ENCODE results near the gene ZNF546.

The ZNF546 gene

DNA sequence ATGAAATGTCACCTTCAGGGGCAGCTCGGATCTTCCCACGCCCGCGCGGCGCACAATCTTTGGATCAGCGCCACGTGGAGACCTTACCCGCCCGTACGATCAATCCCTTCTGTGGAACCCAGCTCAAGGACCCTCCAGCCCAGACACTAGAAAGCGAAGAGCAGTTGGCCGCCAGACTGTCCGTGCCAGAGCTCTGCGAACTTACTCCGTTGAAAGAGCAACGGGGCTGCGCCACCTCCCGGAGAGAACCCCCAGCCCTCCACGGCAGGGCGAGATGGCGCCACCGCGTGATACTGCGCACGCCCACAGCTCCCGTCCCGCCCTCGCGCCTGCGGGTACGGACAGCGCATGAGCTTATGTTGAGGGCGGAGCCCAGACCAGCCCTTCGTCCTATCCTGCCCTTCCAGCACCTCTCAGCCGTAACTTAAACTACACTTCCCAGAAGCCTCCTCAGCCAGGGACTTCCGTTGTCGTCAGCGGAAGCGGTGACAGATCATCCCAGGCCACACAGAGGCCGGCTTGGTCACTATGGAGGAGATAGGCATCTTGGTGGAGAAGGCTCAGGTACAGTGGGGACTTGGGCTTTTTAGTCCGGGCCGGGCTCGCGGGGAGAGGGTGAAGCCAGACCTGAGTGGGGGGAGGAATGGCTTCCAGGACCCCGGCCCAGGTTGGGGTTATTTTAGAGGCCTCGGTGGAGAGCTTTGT is 26.0 kb upstream of the ZNF546 start, which contains the start of gene PSMC4:
PSMC4 (plus strand) TSS at position 491 of the 705 bp plus-strand sequence; CDS start at position 529, 38 bp downstream.
- DNase-seq (ENCODE audit: low read depth), result peak; percentile 98
- TF ChIP-seq, protein P1, sequence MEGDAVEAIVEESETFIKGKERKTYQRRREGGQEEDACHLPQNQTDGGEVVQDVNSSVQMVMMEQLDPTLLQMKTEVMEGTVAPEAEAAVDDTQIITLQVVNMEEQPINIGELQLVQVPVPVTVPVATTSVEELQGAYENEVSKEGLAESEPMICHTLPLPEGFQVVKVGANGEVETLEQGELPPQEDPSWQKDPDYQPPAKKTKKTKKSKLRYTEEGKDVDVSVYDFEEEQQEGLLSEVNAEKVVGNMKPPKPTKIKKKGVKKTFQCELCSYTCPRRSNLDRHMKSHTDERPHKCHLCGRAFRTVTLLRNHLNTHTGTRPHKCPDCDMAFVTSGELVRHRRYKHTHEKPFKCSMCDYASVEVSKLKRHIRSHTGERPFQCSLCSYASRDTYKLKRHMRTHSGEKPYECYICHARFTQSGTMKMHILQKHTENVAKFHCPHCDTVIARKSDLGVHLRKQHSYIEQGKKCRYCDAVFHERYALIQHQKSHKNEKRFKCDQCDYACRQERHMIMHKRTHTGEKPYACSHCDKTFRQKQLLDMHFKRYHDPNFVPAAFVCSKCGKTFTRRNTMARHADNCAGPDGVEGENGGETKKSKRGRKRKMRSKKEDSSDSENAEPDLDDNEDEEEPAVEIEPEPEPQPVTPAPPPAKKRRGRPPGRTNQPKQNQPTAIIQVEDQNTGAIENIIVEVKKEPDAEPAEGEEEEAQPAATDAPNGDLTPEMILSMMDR (conservative IDR thresholded peaks at IDR 0.05; ENCODE audit: low read depth, low read length), result peak; percentile 73
- peak within 1 kb of the TSS; percentile 97 for H3K4me3 ChIP-seq (ENCODE audit: low read length)

DNA sequence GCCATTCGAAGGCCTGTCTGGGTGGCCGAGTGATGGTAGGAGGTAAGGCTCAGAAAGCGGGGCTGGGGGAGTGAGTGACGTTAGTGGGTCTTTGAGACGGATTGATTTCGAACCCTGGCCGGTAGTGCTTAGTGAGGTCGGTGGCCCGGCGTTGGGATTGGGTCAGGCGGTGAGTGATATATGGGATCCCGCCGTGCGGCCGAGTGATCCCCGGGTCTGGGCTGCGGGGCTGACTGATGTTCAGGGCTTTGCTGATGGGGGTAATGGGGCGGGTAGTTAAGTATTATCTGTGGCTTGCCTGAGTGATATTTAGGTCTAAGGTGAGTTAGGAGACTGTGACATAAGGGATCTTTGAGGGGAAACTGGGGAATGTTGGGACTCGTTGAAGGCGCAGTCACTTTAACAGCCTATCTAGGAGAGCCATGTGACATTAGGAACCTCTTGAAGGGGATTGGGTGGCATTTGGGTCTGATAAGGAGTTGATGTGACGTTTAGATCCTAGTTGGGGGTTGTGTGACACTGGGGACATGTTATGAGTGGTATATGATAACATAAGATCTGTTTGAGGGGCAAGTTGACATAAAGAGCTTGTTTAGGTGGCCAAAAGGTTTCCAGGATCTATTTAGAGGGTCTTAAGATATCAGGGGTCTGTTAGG is 25.4 kb upstream of the ZNF546 start:
- TF ChIP-seq, protein P1 (conservative IDR thresholded peaks at IDR 0.05; ENCODE audit: low read depth, low read length), result no peak
- no peak for DNase-seq (ENCODE audit: low read depth)
- H3K4me3 ChIP-seq (ENCODE audit: low read length), result peak overlapping the region; percentile 97

DNA sequence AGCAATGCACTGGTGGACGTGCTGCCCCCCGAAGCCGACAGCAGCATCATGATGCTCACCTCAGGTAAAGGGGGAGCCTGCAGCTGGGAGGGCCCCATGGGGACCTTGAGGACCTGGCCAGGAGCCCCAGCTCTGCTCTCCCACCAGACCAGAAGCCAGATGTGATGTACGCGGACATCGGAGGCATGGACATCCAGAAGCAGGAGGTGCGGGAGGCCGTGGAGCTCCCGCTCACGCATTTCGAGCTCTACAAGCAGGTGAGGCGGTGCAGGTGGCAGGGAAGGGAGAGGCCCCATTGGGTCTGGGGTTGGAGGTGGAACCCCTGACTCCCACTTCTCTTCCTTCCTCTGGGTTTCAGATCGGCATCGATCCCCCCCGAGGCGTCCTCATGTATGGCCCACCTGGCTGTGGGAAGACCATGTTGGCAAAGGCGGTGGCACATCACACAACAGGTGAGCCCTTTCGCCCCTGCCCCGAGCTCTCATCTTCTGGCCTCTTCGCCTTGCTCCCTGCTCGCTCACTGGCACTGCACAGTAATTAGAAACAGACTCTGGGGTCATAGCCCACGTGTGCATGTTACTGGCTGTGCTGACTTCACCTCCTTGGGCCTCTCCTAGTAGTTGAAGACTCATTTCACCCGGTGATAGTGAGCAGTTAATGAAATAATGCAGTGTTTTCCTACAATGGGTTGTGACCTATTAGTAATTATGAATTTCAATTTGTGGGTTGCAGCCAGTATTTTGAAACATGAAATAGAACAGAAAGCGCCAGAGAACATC is 22.3 kb upstream of the ZNF546 start:
- TF ChIP-seq, protein P1 (conservative IDR thresholded peaks at IDR 0.05; ENCODE audit: low read depth, low read length), result no peak
- DNase-seq (ENCODE audit: low read depth), result no peak
- no peak overlapping the region for H3K4me3 ChIP-seq (ENCODE audit: low read length)

DNA sequence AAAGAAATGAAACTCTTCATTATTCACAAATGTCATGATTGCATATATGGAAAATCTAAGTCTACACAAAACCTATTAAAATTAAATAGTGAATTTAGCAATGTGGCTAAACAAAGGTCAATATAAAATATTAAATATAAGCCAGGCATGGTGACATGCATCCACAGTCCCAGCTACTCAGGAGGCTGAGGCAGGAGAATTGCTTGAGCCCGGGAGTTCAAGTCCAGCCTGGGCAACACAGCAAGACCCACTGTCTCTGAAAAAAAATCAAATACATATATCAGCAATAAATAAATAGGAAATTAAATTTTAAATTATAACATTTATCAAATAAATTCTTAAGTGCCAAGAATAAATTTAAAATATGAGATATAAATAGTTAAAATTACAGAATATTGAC is 14.0 kb upstream of the ZNF546 start:
- H3K4me3 ChIP-seq (ENCODE audit: low read length), result no peak overlapping the region
- TF ChIP-seq, protein P1 (conservative IDR thresholded peaks at IDR 0.05; ENCODE audit: low read depth, low read length), result no peak
- no peak for DNase-seq (ENCODE audit: low read depth)

DNA sequence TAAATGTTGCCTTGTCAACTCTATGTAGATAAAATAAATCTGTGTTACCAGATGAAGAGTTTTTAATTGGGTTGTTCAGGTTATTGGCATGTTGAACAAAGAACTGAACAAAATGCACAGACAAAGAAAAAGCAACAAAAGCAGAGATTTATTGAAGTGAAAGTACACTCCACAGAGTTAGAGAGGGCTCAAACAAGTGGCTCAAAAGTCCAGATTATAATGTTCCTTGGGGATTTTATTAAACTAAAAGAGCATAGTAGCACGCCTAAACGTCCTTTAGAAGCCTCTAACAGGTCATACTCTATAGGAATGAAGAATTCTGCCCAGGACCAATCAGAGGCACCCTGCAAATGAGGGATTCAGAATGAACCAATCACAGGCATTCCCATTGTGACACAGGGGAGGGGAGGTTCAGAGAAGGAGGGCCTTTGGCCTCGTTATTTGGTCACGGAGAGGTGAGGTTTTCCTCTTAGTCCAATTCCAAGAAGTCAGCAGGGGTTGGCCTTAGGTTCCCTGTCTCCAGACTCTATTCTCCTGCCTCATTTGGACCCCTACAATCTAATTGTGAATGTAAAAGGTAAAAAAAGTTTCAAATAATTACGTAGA is 13.1 kb upstream of the ZNF546 start:
- H3K4me3 ChIP-seq (ENCODE audit: low read length), result no peak overlapping the region
- TF ChIP-seq, protein P1 (conservative IDR thresholded peaks at IDR 0.05; ENCODE audit: low read depth, low read length), result no peak
- DNase-seq (ENCODE audit: low read depth), result no peak

DNA sequence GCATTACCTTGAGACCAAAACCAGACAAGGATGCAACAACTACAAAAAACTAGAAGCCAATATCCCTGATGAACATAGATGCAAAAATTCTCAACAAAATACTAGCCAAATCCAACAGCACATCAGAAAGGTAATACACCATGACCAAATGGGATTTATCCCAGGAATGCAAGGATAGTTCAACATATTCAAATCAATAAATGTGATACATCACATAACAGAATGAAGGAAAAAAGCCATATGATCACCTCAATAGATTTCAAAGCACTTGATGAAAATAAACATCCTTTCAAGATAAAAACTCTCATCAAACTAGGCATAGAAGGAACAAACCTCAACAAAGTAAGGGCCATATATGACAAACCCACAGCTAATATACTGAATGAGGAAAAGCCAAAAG is 10.2 kb upstream of the ZNF546 start:
- no peak for DNase-seq (ENCODE audit: low read depth)
- no peak overlapping the region for H3K4me3 ChIP-seq (ENCODE audit: low read length)
- TF ChIP-seq, protein P1 (conservative IDR thresholded peaks at IDR 0.05; ENCODE audit: low read depth, low read length), result no peak

Data from retinal pigment epithelial cell (primary cell).